Measurements from ENCODE around the gene GALNT14.

Gene GALNT14

GRCh38 chr2:30968660-30969397, 169.4 kb downstream of the GALNT14 start:
- no peak for DNase-seq

DNA sequence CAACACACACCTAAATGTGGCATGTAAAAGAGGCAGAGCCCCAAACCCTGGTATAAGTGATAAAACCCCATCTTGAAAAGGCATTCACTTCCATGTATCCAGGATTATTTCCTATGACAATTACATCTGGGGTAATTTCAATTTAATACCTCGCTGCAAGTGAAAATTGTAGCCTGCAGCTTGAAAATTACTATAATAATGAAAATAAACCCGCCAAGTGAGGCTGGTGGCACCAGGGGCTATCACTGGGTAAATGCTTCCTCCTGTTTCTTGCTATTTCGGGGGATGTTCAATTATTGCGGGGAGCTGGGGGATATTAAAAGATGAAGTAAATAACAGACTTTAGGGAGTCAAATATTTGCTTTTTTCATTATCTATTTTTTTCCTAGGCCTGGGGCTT, 171.5 kb downstream of the GALNT14 start:
- no peak for DNase-seq

DNA sequence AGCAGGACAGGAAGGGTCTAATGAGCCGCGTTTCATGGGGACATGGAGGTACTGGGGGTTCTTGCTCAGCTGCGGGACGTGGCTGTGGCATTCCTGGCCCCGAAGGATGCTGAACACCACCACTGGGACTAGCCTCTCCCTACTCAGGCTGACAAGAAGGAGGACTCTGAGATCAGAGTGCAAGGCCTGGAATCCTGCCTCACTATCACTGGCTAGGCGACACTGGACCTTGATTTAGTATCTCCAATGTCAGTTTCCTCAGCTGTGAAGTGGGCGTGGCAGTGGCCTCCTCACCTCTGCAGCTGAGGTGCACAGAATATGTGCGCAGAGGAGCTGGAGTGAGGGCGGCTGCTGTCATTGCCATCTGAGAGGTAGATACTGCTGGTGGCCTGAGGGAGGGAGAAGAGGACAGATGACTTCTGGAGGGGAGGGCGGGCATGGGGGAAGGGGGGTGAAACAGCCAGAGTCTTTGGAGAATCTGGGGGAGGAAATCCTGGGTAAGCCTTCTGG, 173.2 kb downstream of the GALNT14 start:
- no peak for DNase-seq

DNA sequence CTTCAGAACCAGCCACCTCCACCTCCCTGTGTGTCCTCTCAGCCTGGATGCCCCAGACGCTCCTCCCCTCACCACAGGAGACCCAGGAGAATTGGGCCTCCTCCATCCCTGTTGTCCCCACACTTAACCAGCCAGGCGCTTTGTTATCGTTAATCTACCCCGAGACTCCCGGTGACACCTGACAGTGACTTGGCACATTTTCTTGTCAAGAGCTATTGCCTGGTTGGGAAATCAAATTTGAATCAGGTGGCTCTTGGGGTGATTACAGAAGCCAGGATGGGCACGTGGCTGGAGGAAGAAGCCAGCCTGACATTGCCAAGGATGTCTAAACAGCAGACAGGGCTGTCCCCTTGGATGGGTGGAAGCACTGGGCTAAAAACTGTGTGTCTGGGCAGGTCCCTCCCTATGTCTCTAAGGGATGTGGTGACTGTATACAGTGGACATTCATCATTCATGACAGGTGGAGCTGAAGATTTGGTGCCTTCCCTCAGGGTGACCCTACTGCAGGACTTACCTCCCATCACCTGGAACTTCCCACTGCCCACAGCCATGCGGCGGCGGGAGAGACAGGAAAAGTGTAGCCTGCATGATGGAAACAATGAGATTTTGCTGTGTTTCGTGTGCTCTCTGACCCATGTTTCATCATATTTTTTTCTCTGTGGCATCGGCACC, 173.8 kb downstream of the GALNT14 start:
- no peak for DNase-seq

DNA sequence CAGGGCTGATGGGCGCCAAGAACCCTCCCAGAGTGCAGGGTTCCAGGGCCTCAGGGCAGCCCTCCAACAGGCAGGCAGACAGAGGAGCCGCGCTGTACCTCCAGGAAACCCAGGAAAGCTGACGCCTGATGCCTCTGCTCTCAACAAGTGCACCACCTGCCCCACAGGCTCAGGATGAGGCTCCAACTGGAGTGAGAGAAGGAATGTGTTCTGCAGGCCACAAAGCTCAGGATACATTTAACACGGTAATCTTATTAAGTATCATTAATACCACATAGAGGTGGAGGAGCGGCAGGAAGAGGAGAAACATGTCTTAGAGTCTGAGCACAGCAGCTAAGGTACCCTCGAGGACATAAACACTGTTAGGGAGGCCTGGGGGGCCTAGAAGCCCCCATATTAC, 175.1 kb downstream of the GALNT14 start:
- no peak for DNase-seq

- no peak for DNase-seq
Observed at GRCh38 chr2:30960213-30960612, 178.0 kb downstream of the GALNT14 start.

- no peak for DNase-seq
Observed at GRCh38 chr2:30959653-30960052, 178.6 kb downstream of the GALNT14 start.

DNA sequence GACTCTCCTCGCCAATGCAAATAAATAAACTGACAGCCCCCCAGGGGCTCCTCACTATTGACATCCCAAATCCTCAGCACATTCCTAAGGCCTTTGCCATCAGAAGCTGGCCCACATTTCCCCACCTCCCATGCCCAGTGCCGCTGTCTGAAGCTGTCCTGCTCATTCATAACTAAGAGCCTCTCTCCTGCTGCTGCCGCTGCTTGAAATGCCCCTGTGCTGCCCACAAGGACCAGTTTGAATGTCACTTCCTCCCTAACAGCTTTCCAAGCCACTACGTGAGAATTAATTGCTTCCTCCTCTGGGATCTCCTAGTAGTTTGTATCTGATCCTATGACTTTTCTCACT, 179.3 kb downstream of the GALNT14 start:
- DNase-seq: no peak

GRCh38 chr2:30958193-30958917, 179.9 kb downstream of the GALNT14 start:
- no peak for DNase-seq

GRCh38 chr2:30957591-30957990, 180.6 kb downstream of the GALNT14 start:
- DNase-seq: no peak

- no peak for DNase-seq
Observed at GRCh38 chr2:30956995-30957394, 181.2 kb downstream of the GALNT14 start.

DNA sequence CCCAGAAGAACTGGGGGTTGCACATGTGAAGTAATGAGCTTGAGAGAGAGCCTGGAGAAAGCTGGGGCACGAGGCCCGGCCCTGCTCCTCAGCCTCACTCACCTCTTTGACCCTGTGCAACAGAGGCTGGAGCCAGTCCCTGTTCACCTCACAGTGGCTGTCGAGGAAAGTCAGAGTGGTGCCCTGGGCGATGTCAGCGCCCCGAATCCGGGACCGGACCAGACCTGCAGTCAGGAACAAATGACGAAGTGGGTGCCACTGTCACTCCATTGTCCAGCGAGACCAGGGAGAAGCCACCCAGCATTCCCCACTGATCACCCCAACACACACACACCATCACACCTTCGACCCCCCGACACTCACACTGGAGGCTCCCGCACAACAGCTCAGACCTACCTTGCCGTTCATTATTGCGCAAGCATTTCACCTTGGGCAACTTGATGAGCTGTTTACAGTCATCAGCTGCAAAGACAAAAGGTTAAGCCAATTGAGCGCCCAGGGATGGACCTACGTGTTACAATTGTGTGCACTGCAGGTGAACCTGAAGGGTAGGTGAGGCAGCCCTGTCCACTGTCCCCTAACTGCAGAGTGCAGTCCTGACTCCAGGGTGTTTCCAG, 182.6 kb downstream of the GALNT14 start:
- no peak for DNase-seq

GRCh38 chr2:30950339-30950738, 187.9 kb downstream of the GALNT14 start:
- no peak for DNase-seq

DNA sequence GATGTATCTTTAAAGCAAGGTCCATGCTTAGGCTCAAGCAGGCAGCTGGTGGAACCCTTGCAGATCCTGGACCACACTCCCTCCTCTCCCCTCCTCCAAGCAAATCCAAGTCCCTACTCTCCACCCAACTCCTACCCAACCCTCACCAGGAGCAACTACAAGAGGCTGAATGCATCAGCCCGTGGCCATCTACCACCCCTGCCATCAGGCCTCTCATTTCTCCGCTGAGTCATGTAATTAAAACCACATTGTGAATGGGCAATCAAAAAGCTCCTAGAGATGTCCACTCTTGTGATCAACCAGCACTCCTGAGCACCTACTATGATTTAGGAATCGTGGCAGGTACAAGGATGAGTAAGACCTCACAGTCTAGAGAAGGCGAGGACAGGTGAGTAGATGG, 188.8 kb downstream of the GALNT14 start:
- no peak for DNase-seq

DNA sequence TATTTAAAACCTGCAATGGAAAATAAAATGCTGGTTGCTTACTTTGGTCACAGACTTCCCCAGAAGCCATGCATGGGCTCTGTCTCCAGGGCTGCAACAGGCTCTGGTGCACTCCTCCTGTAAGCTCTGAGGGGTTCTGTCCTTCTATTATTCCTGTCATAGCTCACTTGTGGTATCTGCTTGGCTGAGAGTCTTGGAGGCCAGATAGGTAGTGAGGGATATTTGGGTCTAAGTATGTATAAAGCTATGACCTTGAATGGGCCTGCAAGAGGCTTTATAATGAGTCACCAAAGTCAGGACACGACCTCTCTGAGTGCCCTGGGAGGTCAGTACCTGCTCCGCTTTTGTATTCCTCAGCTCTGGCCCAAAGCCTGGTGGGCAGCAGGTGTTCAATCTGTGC, 189.4 kb downstream of the GALNT14 start:
- DNase-seq: no peak

DNA sequence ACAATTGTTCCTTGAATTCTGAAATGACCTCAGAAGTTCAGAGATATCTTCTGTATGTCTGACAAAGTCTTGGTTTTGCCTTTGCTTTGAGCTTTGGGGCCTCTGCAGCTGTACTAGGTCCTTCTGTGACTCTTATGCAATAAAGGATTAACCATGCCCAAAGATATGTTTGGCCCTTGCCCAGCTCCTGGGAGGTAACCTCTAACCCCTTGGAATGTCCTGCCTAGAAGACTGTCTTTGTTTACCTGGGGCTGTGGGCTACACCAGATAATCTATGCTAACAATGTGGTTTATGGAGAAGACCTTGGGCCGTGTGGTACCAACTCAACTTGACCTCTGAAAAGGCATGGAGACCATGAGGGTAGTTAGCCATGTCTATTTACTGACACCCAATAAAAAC, 190.1 kb downstream of the GALNT14 start:
- no peak for DNase-seq

GRCh38 chr2:30947686-30948085, 190.6 kb downstream of the GALNT14 start:
- no peak for DNase-seq

DNA sequence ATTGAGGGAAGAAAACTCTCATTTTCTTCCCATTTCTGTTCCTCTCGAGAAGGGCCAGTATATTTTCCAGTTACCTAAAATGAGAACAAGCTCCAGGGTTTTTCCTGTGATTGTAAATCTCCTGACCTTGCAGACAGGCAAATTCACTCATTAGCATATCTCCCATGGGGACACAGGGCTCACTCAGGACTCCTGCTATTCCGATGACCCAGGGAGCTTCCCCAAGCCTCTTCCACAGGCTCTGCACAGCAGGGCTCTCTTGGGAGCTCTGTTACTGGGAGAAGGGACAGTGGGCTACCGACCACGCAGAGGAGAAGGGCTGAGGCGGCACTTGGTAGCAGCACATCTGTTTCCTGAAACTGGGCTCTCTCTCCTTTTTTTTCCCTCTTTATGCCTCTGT, 195.8 kb downstream of the GALNT14 start:
- no peak for DNase-seq

DNA sequence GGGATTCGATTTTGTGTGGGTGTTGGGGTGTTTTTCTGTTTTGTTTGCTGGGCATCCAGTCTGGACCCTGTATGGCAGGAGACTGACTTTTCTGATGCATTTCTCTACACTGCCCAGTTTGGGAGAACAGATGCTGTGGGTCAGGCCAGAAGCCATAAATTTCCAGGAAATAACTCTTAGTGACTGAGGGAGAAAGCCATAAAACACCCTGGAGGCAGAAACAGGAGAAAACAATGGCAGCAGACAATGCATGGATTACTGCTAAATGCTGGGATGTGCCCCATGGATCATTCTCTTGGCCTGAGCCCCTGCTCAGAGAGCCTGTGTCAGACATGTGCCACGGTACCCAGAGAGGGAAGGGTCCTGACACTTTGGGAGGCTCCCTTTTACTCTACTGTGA, 197.4 kb downstream of the GALNT14 start:
- DNase-seq: no peak

- no peak for DNase-seq
Observed at GRCh38 chr2:30939364-30939763, 198.9 kb downstream of the GALNT14 start.

DNA sequence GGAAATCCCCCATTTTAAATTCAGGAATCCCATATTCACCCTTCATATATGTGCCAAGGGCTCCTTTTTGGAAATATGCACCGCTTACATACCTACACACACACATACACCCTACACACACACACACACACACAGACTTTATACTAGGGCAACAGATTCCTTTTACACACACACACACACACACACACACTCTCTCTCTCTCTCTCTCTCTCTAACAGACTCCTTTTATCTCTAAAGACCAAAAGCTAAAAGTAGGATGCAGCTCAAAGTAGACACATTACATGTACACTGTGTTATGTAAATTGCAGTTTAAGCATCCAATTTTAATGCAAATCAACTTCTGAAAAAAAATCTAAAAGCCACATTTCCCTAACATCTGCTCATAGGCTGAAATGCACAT, 200.0 kb downstream of the GALNT14 start:
- no peak for DNase-seq

- DNase-seq: no peak
Observed at GRCh38 chr2:30936977-30937376, 201.3 kb downstream of the GALNT14 start.

DNA sequence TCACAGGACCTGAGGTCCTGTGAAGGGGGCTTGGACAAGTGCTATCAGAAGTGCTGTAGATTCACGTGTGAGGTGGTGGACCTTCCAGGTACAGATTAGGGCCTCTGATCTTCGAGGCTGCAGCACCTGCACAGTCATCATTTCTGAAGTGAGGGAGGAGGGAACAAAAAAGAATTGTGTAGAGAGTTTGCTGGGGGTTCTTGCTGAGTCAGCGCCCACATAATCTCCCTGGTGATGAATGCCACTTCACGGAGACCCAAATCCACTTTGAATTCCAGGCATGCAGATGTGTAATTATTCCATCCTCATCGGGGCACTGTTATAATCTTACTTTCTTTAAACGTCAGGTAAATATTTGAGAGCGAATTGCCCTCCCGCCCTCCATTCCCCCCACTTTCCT, 202.4 kb downstream of the GALNT14 start:
- DNase-seq: no peak

DNA sequence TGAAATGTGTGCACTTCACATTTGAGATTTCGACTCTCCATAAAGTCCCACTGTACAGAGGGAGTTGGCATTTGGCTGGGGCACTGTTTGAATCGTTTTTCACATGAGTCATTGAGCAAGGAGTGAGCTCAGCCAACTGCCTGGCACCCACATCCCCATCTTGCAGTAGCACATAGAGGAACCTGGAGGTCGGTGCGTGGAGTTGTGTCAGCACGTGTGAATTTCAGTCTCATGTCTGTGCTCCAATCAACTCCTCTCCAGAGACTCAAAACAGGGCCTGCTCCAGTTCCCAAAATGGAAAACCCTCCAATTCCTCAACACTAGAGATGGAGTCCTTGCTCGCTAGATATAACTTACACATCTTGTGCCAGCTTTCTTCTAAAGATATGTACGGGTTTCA, 204.2 kb downstream of the GALNT14 start:
- DNase-seq: no peak

Data from NCI-H2107 (cell line).